Adrenal gland (tissue), 5 donors: ENCODE results near the gene CREB5.

Source experiments
- CTCF ChIP-seq, 6 experiments: fragments of 450-650 bp in 4 of 6; fragments of 200-600 bp in 2 of 6; sonication (generic) in 1 of 6; IDR thresholded peaks; 1 replicate in 5 of 6; 2 replicates in 1 of 6; pipeline versions ENCODE4 v1.5.1 to v1.8.0; 2016 to 2021; ENCODE audit warnings: antibody characterized with exemption in 6 of 6, mild to moderate bottlenecking in 2 of 6, moderate library complexity in 1 of 6
- POLR2A ChIP-seq, 2 donors: fragments of 450-650 bp; IDR thresholded peaks; one replicate each; pipeline ENCODE4 v1.6.1; 2017; ENCODE audit warnings: antibody characterized with exemption in 2 of 2, mild to moderate bottlenecking in 2 of 2, moderate library complexity in 1 of 2
- donor health status: DM: no; HTN: no; CAD: no.

DNA sequence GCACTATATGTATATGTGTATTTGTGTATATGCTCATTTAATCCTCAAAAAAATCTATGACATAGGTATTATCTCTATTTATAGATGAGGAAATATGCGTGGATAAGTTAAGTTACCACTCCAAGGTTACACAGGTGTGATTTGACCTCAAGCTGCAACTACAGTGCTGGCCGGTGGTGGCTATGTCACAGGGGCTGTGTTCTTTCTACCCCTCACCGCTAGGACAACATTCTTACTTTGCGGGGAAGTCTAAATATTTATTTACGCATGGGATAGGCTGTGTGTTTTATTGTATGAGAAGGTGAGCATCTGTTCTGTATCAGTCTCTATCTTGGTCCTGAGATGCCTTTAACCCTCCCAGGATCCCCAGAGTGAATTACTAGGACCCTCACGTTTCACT is 60.0 kb downstream of the CREB5 start:
- no peak for TF ChIP-seq CTCF (IDR thresholded peaks at IDR 0.05)
- TF ChIP-seq POLR2A (IDR thresholded peaks at IDR 0.05): no peak
